Lung microvascular endothelial cell (primary cell): ENCODE results near the gene ZNF618. TPM values are rescaled to one million over a fixed set of nuclear protein-coding genes. Genes with fewer than 3 reads are reported as not detected.
"Not testable (repeated sequence)": the region's sequence is repeated elsewhere in the genome, so short reads cannot be mapped to it uniquely, and the experiment has no call there.

Experiments
- DNase-seq, 2 donors: peaks; one replicate each; pipeline versions ENCODE4 v3.0.0 to v3.0.0-alpha.2; 2010; ENCODE audit warnings: low read depth in 2 of 2
- total RNA-seq: library from RNA; depleted of rRNA; stranded (reverse); fragments of >200 nt; gene quantifications from 2 replicates; pipeline ENCODE4 v1.2.1, GENCODE V29; 2014

Gene ZNF618
- total RNA-seq, 1 donor from 2014 or later = 6.7 TPM

GRCh38 chr9:114035221-114035844, 159.2 kb downstream of the ZNF618 start:
- DNase-seq = no peak

- DNase-seq = no peak
Observed at GRCh38 chr9:114035845-114036801, 160.0 kb downstream of the ZNF618 start.

DNA sequence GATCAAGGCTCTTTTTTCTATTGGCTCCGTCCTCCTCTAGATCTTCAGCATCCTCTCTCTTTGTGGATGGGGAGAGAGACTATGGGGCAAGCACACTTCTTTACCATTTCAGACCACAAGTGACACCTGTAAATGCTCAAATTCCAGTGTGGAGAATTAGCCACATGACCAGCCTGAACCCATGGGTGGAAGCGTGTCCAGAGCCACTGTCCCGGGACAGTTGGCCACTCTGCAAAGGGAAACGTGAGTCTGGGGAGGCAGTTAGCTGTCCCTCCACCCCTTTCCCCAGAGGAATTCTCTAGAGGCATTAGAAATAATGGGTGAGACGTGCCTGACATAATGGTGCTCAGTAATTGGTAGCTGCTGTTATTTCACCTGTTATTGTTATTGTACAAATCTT, 161.1 kb downstream of the ZNF618 start:
- no peak for DNase-seq

GRCh38 chr9:114037961-114038723, 162.0 kb downstream of the ZNF618 start:
- no peak for DNase-seq

DNA sequence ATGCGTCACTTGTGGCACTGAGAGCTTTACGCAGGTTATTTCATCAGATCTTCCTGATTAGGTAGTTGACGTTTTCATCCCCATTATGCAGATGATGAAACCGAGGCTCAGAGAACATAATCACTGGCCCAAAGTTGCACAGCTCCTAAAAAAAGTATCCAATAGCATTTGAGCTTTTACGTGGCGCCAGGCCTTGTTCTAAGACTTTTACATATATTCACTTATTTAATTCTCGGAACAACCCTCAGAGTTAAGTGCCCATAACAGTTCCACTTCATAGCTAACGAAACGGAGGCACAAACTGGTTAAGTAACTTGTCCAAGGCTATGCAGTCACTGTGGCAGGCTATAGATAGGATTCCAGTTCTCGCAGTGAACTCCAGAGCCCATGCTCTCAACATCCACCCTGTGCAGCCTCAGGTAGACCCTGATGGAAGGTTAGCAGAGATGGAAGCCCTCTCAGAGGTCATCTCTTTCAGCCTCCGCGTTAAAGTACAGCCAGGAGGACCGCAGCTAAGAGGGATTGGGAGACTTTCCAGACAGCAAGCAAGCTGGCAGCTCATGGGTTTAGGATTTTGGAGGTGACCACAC, 162.7 kb downstream of the ZNF618 start:
- DNase-seq = no peak

- DNase-seq = no peak
Observed at GRCh38 chr9:114039484-114039883, 163.4 kb downstream of the ZNF618 start.

DNA sequence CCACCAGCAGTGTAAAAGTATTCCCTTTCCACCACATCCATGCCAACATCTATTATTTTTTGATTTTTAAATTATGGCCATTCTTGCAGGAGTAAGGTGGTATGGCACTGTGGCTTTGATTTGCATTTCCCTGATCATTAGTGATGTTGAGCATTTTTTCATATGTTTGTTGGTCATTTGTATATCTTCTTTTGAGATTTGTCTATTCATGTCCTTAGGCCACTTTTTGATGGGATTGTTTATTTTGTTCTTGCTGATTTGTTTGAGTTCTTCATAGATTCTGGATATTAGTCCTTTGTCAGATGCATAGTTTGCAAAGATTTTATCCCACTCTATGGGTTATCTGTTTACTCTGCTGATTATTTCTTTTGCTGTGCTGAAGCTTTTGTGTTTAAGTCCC, 167.6 kb downstream of the ZNF618 start:
- not testable (repeated sequence) for DNase-seq

DNA sequence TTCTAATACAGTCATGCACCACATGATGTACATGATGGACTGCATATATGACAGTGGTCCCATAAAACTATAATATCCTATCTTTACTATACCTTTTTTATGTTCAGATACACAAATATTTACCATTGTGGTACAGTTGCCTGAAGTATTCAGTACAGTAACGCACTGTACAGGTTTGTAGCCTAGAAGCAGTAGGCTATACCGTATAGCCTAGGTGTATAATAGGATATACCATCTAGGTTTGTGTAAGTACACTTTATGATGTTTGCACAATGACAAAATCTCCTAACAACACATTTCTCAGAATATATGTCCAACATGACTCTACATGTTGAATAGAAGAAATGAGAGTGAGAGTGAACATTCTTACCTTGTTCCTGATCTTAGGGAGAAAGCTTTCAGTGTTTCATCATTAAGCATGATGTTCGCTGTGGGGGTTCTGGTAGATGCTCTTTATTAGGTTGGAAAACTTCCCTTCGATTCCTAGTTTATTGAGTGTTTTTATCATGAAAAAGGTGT, 170.2 kb downstream of the ZNF618 start:
- no peak for DNase-seq

GRCh38 chr9:114046875-114047274, 170.8 kb downstream of the ZNF618 start:
- peak in 1 of 2 donors; percentile 14 for DNase-seq

DNA sequence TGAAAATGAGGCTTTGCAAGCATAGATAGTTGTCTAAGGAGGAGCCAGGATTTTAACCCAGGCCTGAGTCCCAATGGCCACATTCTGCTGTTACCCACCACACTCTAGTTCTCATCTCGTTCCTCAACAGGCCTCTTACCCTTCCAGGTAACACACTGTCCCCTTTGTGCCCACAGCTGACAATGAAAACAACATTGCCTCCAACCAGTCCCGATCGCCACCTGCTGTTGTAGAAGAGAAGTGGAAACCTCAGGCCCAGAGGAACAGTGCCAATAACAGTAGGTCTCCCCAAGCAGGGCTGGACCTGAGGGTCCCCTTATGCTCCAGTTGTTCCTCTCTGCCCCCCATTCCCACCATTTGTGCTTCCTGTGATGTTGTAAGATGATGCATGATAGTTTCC, 171.6 kb downstream of the ZNF618 start:
- peak; percentile 9 to 54 for DNase-seq

- no peak for DNase-seq
Observed at GRCh38 chr9:114048533-114049415, 172.7 kb downstream of the ZNF618 start.

DNA sequence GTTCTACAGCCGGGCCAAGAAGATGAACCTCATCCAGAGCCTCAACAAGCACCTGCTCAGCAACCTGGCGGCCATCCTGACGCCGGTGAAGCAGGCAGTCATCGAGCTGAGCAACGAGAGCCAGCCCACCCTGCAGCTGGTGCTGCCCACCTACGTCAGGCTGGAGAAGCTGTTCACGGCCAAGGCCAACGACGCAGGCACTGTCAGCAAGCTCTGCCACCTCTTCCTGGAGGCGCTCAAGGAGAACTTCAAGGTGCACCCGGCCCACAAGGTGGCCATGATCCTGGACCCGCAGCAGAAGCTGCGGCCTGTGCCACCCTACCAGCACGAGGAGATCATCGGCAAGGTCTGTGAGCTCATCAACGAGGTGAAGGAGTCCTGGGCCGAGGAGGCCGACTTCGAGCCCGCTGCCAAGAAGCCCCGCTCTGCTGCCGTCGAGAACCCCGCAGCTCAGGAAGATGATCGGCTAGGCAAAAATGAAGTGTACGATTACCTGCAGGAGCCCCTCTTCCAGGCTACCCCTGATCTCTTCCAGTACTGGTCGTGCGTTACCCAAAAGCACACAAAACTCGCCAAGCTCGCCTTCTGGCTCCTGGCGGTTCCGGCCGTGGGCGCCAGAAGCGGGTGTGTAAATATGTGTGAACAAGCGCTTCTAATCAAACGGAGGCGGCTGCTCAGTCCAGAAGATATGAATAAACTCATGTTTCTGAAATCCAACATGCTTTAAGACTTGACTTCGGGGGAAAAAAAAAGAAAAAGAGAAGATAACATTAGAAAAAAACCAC, 173.5 kb downstream of the ZNF618 start:
- no peak for DNase-seq

DNA sequence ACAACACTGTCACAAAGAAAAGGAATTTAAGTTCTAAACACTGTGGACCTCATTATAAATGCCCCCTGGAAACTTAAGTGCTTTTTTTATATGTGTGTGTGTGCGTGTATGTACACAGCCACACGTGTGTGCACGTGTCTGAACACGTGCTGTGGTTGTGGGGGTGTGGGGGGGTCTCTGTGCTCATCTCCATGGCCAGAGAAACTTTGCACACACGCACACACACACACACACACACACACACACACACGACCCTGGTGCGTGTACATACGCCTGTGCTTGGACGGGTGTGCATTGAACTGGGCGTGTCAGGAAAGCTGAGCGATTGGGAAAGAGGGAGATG, 174.1 kb downstream of the ZNF618 start:
- no peak for DNase-seq

DNA sequence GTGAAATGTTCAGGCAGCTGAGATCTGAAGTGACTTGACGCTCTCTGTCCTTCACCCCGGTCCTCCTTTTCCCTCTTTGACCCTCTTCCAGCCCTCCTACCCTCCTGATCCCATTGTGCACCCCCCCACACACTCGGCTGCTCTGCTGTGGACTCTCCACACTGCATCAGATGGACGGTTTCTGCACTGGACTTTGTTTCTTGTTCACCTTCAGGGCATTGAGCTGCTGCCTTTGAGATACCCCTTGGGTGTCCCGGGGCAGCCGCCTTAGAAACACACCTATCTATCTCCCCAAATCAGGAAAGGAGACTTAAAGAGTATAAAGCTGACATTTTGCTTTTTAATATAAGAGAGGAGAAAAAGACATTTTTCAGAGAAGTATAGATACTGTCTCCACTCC, 174.5 kb downstream of the ZNF618 start:
- DNase-seq = no peak

DNA sequence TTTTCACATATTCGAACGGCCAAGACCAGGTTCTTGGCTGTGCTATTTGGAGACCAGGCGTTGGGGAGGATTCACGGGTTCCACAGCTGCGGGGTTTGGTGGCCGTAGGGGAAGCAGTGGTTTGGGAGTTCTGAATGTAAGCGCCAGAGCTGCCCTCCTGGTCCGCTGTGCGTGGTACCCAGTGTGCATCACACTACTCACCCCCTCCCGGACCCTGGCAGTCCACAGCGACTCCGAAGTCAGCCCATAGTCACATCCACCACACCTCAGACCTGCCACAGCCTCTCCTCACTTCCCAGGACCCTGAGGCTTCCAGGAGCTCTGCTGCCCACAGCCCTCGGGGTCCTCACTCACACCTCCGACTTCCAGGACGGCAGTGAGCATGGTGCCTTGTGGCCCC, 175.2 kb downstream of the ZNF618 start:
- DNase-seq = no peak

GRCh38 chr9:114051706-114052105, 175.6 kb downstream of the ZNF618 start:
- no peak for DNase-seq

DNA sequence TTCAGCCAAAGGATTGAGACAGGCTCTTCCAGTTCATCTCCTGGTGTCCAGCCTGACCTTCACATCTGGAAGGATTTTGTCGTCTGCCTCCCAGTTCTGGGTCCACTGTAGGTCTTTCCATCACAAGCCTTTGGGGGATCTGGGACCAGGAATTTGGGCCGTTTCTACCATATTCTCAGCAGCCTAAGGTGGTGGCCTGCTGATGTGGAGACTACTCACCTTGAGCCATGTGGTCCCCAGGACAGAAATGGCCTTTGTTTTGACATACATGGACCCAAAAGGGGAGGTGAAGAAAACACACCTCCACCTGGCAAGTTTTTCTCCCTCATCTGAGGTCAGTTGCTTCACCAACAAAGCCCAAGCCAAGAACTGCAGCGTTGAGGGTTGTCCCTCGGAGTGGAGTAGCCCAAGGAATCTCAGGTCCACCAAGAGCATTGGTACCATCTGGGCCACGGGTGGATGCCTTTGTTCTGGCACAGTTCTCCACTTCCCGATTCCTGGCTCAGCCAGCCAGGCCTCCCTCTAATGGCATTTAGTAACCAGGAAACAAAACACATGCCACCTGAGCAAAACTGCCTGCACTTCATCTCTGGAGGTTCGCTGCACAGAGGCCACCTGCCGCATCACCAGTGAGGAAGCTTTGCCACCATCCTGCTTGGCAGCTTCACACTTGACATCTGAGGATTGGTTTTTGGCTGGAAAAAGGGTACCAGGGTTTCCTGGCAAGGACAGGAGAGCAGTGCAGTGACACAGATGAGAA, 177.3 kb downstream of the ZNF618 start:
- no peak for DNase-seq

- no peak for DNase-seq
Observed at GRCh38 chr9:114054191-114054690, 178.1 kb downstream of the ZNF618 start.

- no peak for DNase-seq
Observed at GRCh38 chr9:114055061-114055460, 179.0 kb downstream of the ZNF618 start.
